ENCODE results near the gene LTBP3.

- no peak for TF ChIP-seq CTCF (IDR thresholded peaks at IDR 0.05; ENCODE audit: poor library complexity, severe bottlenecking)
- no peak for TF ChIP-seq POLR2AphosphoS5 (IDR thresholded peaks at IDR 0.05)
- no peak for TF ChIP-seq SMC3 (conservative IDR thresholded peaks at IDR 0.05; ENCODE audit: poor library complexity)
- TF ChIP-seq MXI1 (conservative IDR thresholded peaks at IDR 0.05; ENCODE audit: poor library complexity, severe bottlenecking): no peak
- TF ChIP-seq TAF1 (IDR thresholded peaks at IDR 0.05; ENCODE audit: low read depth): no peak
Measured at GRCh38 chr11:65595131-65595530, 37.0 kb upstream of the LTBP3 start.

All from neural cell (in vitro differentiated cells).